Endothelial cell of umbilical vein (primary cell): ENCODE results near the gene CBLN3. TPM values are rescaled to one million over a fixed set of nuclear protein-coding genes. Genes with fewer than 3 reads are reported as not detected.

ENCODE experiments used
- BruUV-seq: library from RNA; stranded (reverse); fragments of 400-500 nt; replicated peaks from 2 replicates; lab custom pipeline; 2021; lab: Mats Ljungman, UMichigan
- CTCF ChIA-PET: fragments of 300-600, 350-600 bp; sonication (Branson Sonifier 250); formaldehyde crosslinking; loops from one replicate; lab custom pipeline; 2021; ENCODE audit warnings: antibody characterized with exemption, inconsistent platforms; lab: Charles Lee
- POLR2A ChIA-PET: fragments of 300-600, 350-600 bp; sonication (Branson Sonifier 250); formaldehyde crosslinking; loops from one replicate; lab custom pipeline; 2021; ENCODE audit warnings: antibody characterized with exemption, inconsistent platforms; lab: Charles Lee
- DNase-seq: peaks from one replicate; pipeline ENCODE4 v3.0.0-alpha.2; 2011; ENCODE audit warnings: low read depth, low spot score
- FAIRE-seq: peaks from 2 replicates; lab custom pipeline; 2011; peaks lifted over from hg19 to GRCh38; lab: Jason Lieb, UNC
- H2AFZ ChIP-seq: 2 replicates; pipeline ENCODE4 v1.6.0; 2012; ENCODE audit warnings: low read depth, low read length, control low read depth, inconsistent platforms
- H3K27ac ChIP-seq: 2 replicates; pipeline ENCODE4 v1.5.1; 2011; ENCODE audit warnings: low read depth, mild to moderate bottlenecking, control low read depth, low read length, moderate library complexity; ENCODE audit not compliant: insufficient read depth
- H3K27me3 ChIP-seq, 2 experiments: 2 replicates each; pipeline versions ENCODE4 v1.6.0 to v1.6.1; 2011; ENCODE audit warnings: low read length in 2 of 2, mixed read lengths in 1 of 2; ENCODE audit not compliant: control insufficient read depth in 2 of 2, insufficient read depth in 2 of 2
- H3K36me3 ChIP-seq, 2 experiments: 2 replicates in 1 of 2; 3 replicates in 1 of 2; pipeline ENCODE4 v1.5.1; 2011; ENCODE audit warnings: low read length in 2 of 2, mild to moderate bottlenecking in 1 of 2, moderate library complexity in 1 of 2; ENCODE audit not compliant: control insufficient read depth in 2 of 2, insufficient read depth in 2 of 2; ENCODE audit errors: extremely low read depth in 1 of 2
- H3K4me1 ChIP-seq: 3 replicates; pipeline ENCODE4 v1.5.1; 2011; ENCODE audit warnings: mild to moderate bottlenecking, low read length; ENCODE audit not compliant: control insufficient read depth, insufficient read depth; ENCODE audit errors: extremely low read depth
- H3K4me2 ChIP-seq: 2 replicates; pipeline ENCODE4 v1.6.1; 2011; ENCODE audit warnings: low read length, control low read depth, mixed read lengths; ENCODE audit not compliant: insufficient read depth
- H3K4me3 ChIP-seq, 3 experiments: fragments of 200-600 bp in 1 of 3; sonication (generic), shearing (Covaris generic) in 1 of 3; replicated peaks in 1 of 3; 2 replicates each; pipeline ENCODE4 v1.5.1; 2011 to 2016; ENCODE audit warnings: control low read depth in 3 of 3, low read length in 3 of 3, mild to moderate bottlenecking in 2 of 3, inconsistent platforms in 1 of 3, low read depth in 1 of 3, moderate library complexity in 1 of 3; ENCODE audit not compliant: insufficient read depth in 1 of 3
- H3K79me2 ChIP-seq: 2 replicates; pipeline ENCODE4 v1.6.0; 2012; ENCODE audit warnings: low read length, inconsistent platforms; ENCODE audit not compliant: control insufficient read depth, insufficient read depth
- H3K9ac ChIP-seq: replicated peaks from 2 replicates; pipeline ENCODE3; 2011; ENCODE audit warnings: low read length, control low read depth; ENCODE audit not compliant: insufficient read depth; ENCODE audit errors: extremely low read depth
- H3K9me1 ChIP-seq: replicated peaks from 3 replicates; pipeline ENCODE4 v1.6.0; 2011; ENCODE audit warnings: mild to moderate bottlenecking, low read length; ENCODE audit not compliant: control insufficient read depth, insufficient read depth; ENCODE audit errors: extremely low read depth
- H3K9me3 ChIP-seq: replicated peaks from 2 replicates; pipeline ENCODE4 v1.5.1; 2012; ENCODE audit warnings: low read length, inconsistent platforms; ENCODE audit not compliant: control insufficient read depth, insufficient read depth
- H4K20me1 ChIP-seq: replicated peaks from 2 replicates; pipeline ENCODE3; 2011; ENCODE audit warnings: mild to moderate bottlenecking, low read length; ENCODE audit not compliant: control insufficient read depth, insufficient read depth; ENCODE audit errors: extremely low read depth
- CTCF ChIP-seq, 2 donors: IDR thresholded peaks; 1 replicate in 1 of 2; 2 replicates in 1 of 2; pipeline ENCODE4 v1.5.1; 2011; ENCODE audit warnings: low read length in 2 of 2, mild to moderate bottlenecking in 2 of 2, moderate library complexity in 2 of 2, control low read depth in 1 of 2, inconsistent platforms in 1 of 2, low read depth in 1 of 2; ENCODE audit not compliant: insufficient read depth in 1 of 2; ENCODE audit errors: extremely low read depth in 1 of 2
- EZH2 ChIP-seq: IDR thresholded peaks from 2 replicates; pipeline ENCODE4 v1.6.1; 2012; ENCODE audit warnings: borderline replicate concordance, low read depth, mild to moderate bottlenecking, moderate library complexity, low read length, inconsistent platforms; ENCODE audit not compliant: severe bottlenecking
- FOS ChIP-seq: IDR thresholded peaks from 2 replicates; pipeline ENCODE4 v1.6.1; 2011; ENCODE audit warnings: mild to moderate bottlenecking, low read length, moderate library complexity, borderline replicate concordance; ENCODE audit not compliant: insufficient read depth
- GATA2 ChIP-seq: IDR thresholded peaks from 2 replicates; pipeline ENCODE4 v1.7.0; 2011; ENCODE audit warnings: low read depth, mild to moderate bottlenecking, moderate library complexity, mixed read lengths, low read length; ENCODE audit not compliant: insufficient read length, insufficient read depth
- JUN ChIP-seq: IDR thresholded peaks from 2 replicates; pipeline ENCODE4 v1.6.1; 2011; ENCODE audit warnings: borderline replicate concordance, low read depth; ENCODE audit not compliant: insufficient read length, insufficient read depth
- MAX ChIP-seq: IDR thresholded peaks from 2 replicates; pipeline ENCODE4 v1.6.1; 2011; ENCODE audit not compliant: insufficient read depth, insufficient read length
- MYC ChIP-seq: IDR thresholded peaks from one replicate; pipeline ENCODE4 v1.6.1; 2011; ENCODE audit warnings: mild to moderate bottlenecking, low read depth, low read length
- POLR2A ChIP-seq: IDR thresholded peaks from 2 replicates; pipeline ENCODE4 v1.6.1; 2012; ENCODE audit warnings: low read depth, mild to moderate bottlenecking, control low read depth, low read length
- POLR2AphosphoS5 ChIP-seq: IDR thresholded peaks from 2 replicates; pipeline ENCODE4 v1.6.1; 2012; ENCODE audit warnings: low read depth, mild to moderate bottlenecking, control low read depth, low read length, moderate library complexity; ENCODE audit not compliant: insufficient read depth
- dilution Hi-C: fragments of 300-500 bp; cut with MboI; formaldehyde crosslinking; loops from one replicate; pipeline ENCODE4 v1.15.0; 2019; ENCODE audit warnings: low sequenced_read_pairs; ENCODE audit not compliant: extremely low pct_ligation_motif_present
- intact Hi-C: fragments of 100-400 bp; cut with micrococcal nuclease; formaldehyde crosslinking; loops from one replicate; pipeline ENCODE4 v1.10.0; 2022
- polyA plus RNA-seq, 4 experiments: library from polyadenylated mRNA; depleted of rRNA in 3 of 4; stranded (reverse) in 3 of 4; unstranded in 1 of 4; fragments of >200 nt; gene quantifications; 2 replicates each; pipeline versions ENCODE4 v1.2.1 to v1.2.3, GENCODE V29; 2011 to 2012; ENCODE audit warnings: missing spikeins in 1 of 4
- total RNA-seq: library from RNA; stranded (reverse); gene quantifications from 2 replicates; pipeline ENCODE4 v1.2.3, GENCODE V29; 2021

The CBLN3 gene
- total and polyA plus RNA-seq, 2 donors (not counting 3 experiments of a cell fraction or from before 2014, with no cell fraction given): 7.9 to 8.6 TPM

GRCh38 chr14:24406416-24406815, 23.1 kb downstream of the CBLN3 start:
- dilution Hi-C loops: no loop called here

More at GRCh38 chr14:24406416-24406815, 23.1 kb downstream of the CBLN3 start:
- ChIA-PET CTCF (interaction anchor here (0.7 to 8.7 kb wide), 7 partner anchors 8 to 98 kb away, joined by 3 to 86 read pairs (median 6); partner anchors contain the start of genes CIDEB and NYNRIN), POLR2A (no interaction called here)
- H3K27ac ChIP-seq: no peak overlapping the region
- no peak overlapping the region for H3K4me2 ChIP-seq
- TF ChIP-seq MYC (no peak), CTCF (IDR thresholded peaks at IDR 0.05; ENCODE audit: extremely low read depth in 1 of 2, insufficient read depth in 1 of 2, low read depth in 1 of 2, low read length in 2 of 2) (no peak), GATA2 (no peak), EZH2 (no peak), FOS (no peak), MAX (no peak), POLR2AphosphoS5 (no peak), JUN (no peak), POLR2A (no peak)
- H2AFZ ChIP-seq: no peak overlapping the region
- peaks cover 0 to 27% of the 10 kb centered on the region in 2 experiments for H3K36me3 ChIP-seq
- no peaks in the 10 kb centered on the region for H3K9me3 ChIP-seq
- intact Hi-C loops: no loop called here
- BruUV-seq: no TSS peak
- H4K20me1 ChIP-seq: no peaks in the 10 kb centered on the region
- no peak overlapping the region for H3K9ac ChIP-seq
- no peak overlapping the region for H3K4me3 ChIP-seq
- H3K27me3 ChIP-seq: no peaks in the 10 kb centered on the region
- peaks cover 13% of the 10 kb centered on the region for H3K4me1 ChIP-seq
- H3K79me2 ChIP-seq: peaks cover 2% of the 10 kb centered on the region
- no peak for FAIRE-seq
- no peaks in the 10 kb centered on the region for H3K9me1 ChIP-seq
- DNase-seq: no peak
